Adrenal gland (tissue), 5 donors: ENCODE data around the gene MFRP.

ENCODE experiments used
- POLR2A ChIP-seq, 2 donors: fragments of 450-650 bp; IDR thresholded peaks; one replicate each; pipeline ENCODE4 v1.6.1; 2017; ENCODE audit warnings: antibody characterized with exemption in 2 of 2, mild to moderate bottlenecking in 2 of 2, moderate library complexity in 1 of 2
- TF ChIP-seq, protein P1 (sequence below), 6 experiments: fragments of 450-650 bp in 4 of 6; fragments of 200-600 bp in 2 of 6; sonication (generic) in 1 of 6; IDR thresholded peaks; 1 replicate in 5 of 6; 2 replicates in 1 of 6; pipeline versions ENCODE4 v1.5.1 to v1.8.0; 2016 to 2021; ENCODE audit warnings: antibody characterized with exemption in 6 of 6, mild to moderate bottlenecking in 2 of 6, moderate library complexity in 1 of 6
- donor health status: DM: no; HTN: no; CAD: no.

DNA sequence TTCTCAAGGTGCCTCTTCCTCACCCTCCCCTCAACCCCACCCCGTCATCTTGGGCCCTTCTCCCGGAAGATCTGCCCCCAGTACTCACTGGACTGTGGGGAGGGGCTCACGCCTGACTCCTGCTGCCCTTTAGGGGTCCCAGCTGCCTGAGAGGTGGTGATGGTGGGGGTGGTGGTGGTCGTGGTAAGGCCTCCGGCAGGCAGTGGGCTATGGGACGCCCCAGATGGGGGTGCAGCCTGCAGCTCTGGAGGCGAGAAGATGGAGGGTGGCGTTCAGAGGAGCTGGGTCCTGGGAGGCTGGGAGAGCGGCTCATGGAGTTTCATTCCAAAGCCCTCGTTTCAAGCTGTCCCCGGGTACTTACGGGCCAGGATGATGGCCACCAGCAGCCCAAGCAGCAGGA is 820 bp downstream of the MFRP start:
- TF ChIP-seq, protein P1, sequence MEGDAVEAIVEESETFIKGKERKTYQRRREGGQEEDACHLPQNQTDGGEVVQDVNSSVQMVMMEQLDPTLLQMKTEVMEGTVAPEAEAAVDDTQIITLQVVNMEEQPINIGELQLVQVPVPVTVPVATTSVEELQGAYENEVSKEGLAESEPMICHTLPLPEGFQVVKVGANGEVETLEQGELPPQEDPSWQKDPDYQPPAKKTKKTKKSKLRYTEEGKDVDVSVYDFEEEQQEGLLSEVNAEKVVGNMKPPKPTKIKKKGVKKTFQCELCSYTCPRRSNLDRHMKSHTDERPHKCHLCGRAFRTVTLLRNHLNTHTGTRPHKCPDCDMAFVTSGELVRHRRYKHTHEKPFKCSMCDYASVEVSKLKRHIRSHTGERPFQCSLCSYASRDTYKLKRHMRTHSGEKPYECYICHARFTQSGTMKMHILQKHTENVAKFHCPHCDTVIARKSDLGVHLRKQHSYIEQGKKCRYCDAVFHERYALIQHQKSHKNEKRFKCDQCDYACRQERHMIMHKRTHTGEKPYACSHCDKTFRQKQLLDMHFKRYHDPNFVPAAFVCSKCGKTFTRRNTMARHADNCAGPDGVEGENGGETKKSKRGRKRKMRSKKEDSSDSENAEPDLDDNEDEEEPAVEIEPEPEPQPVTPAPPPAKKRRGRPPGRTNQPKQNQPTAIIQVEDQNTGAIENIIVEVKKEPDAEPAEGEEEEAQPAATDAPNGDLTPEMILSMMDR (IDR thresholded peaks at IDR 0.05), result no peak
- TF ChIP-seq POLR2A (IDR thresholded peaks at IDR 0.05), result no peak
